HG02943 (cell line): ENCODE data around the gene UTP11.
"Not testable (repeated sequence)": the region's sequence is repeated elsewhere in the genome, so short reads cannot be mapped to it uniquely, and the experiment has no call there.

Source experiments
- ATAC-seq: cut with Tn5 transposase; IDR thresholded peaks from one replicate; pipeline ENCODE4 v1.9.1; 2021; ENCODE audit warnings: mild to moderate bottlenecking, low read depth, moderate library complexity; ENCODE audit not compliant: unreplicated experiment

UTP11 gene

GRCh38 chr1:38012363-38013226, at the start of gene UTP11:
TSS of gene UTP11 (plus strand) at chr1:38012734. CDS start at chr1:38012803, 69 bp downstream.
- ATAC-seq = peak; percentile 93

- not testable (repeated sequence) for ATAC-seq
Observed at GRCh38 chr1:37964106-37964505, 48.4 kb upstream of the UTP11 start.

GRCh38 chr1:37965301-37965700, 47.2 kb upstream of the UTP11 start:
- ATAC-seq = no peak

- ATAC-seq = not testable (repeated sequence)
Observed at GRCh38 chr1:37973684-37974083, 38.9 kb upstream of the UTP11 start.

GRCh38 chr1:37974567-37974966, 38.0 kb upstream of the UTP11 start:
- no peak for ATAC-seq

GRCh38 chr1:37975083-37975482, 37.5 kb upstream of the UTP11 start:
- not testable (repeated sequence) for ATAC-seq

- ATAC-seq = no peak
Observed at GRCh38 chr1:37978541-37978940, 34.0 kb upstream of the UTP11 start.

GRCh38 chr1:37983546-37983945, 29.0 kb upstream of the UTP11 start:
- no peak for ATAC-seq

GRCh38 chr1:37987679-37988078, 24.9 kb upstream of the UTP11 start:
- ATAC-seq = no peak

GRCh38 chr1:37989361-37989930, 23.1 kb upstream of the UTP11 start:
- ATAC-seq = peak; percentile 14

GRCh38 chr1:37994886-37995566, 17.5 kb upstream of the UTP11 start:
- no peak for ATAC-seq

GRCh38 chr1:37995751-37996345, 16.7 kb upstream of the UTP11 start:
- ATAC-seq = no peak

- ATAC-seq = no peak
Observed at GRCh38 chr1:37997256-37998088, 15.1 kb upstream of the UTP11 start.

GRCh38 chr1:37998089-37998808, 14.3 kb upstream of the UTP11 start:
- no peak for ATAC-seq

- no peak for ATAC-seq
Observed at GRCh38 chr1:37998913-37999429, 13.6 kb upstream of the UTP11 start.

- no peak for ATAC-seq
Observed at GRCh38 chr1:37999430-38000232, 12.9 kb upstream of the UTP11 start.

- no peak for ATAC-seq
Observed at GRCh38 chr1:38000233-38000528, 12.4 kb upstream of the UTP11 start.

GRCh38 chr1:38000529-38001455, 11.7 kb upstream of the UTP11 start:
- no peak for ATAC-seq
